ENCODE data around the gene FAM174C.

FAM174C gene

DNA sequence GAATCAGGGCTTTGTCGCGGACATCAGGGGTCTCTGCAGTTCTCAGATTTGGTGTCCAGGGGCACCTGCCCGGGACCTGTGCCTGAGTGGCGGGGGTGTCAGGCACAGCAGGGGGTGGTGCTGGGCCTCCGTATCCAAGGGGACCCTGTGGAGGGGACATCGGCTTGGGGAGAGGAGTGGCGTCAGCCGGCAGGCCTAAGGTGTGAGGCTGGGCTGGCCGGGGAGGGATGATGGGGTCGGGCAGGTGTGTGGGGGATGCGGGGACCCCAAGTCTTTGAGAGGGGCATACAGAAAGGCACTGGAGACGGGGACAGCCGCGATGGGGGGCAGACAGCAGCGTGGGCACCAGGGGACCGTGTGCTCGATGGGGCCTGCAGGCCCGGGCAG is 12.9 kb downstream of the FAM174C start:
- DNase-seq (ENCODE audit: low spot score in 2 of 2) (no peak), ATAC-seq (replicated peaks; ENCODE audit: extremely low read depth, poor library complexity, severe bottlenecking) (no peak)
- Mint-ChIP-seq H3K27me3 (peaks cover 38% of the 10 kb centered on the region), H3K4me3 (no peak overlapping the region), H3K36me3 (ENCODE audit: insufficient read depth) (peaks cover 1% of the 10 kb centered on the region), H3K27ac (ENCODE audit: low read depth) (no peak overlapping the region), H3K4me1 (peaks cover 5% of the 10 kb centered on the region), H3K9me3 (no peaks in the 10 kb centered on the region)

DNA sequence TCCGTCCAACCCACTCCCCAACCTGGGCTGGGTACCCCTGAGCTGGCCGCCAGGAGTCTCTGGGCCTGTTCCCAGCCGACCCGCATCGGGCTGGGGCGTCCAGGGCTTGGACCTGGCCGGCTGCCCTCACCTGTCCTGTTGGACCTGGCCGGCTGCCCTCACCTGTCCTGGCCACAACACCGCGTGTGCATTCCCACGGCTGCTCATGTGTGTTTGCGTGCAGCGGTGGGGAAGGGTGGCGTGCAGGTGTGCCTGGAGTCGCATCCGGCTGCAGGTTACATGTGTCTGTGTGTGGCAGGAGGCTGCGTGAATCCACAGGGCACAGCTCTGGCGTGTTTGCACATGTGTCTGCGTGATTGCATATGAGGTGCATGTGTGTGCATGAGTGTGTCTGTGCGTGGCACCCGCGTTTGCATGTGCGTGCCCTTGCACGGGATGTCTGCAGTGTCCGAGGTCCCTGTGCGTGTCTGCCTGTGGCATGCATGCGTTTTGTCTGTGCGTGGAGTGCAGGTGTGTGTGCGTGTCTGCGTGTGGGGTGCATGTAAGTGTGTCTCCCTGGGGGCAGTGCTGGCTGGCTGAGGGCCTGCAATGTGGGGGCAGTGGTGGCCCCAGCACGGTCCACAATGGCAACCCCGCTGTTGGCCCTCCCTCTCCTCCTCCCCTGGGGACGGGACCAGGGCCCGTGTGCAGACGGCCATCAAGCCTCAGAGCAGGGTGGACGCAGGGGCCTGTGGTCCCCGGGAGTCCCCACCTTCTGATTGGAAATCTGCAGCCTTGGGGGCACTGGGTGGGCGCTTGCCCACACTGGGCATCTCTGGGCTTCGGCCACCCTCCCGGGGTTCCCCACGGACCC is 13.7 kb downstream of the FAM174C start:
- DNase-seq (ENCODE audit: low spot score in 2 of 2) = no peak
- H3K27me3 Mint-ChIP-seq = peaks cover 35% of the 10 kb centered on the region
- H3K4me1 Mint-ChIP-seq = peaks cover 5% of the 10 kb centered on the region
- H3K27ac Mint-ChIP-seq (ENCODE audit: low read depth) = no peak overlapping the region
- H3K9me3 Mint-ChIP-seq = no peaks in the 10 kb centered on the region
- no peak for ATAC-seq (replicated peaks; ENCODE audit: extremely low read depth, poor library complexity, severe bottlenecking)
- H3K4me3 Mint-ChIP-seq = no peak overlapping the region
- peaks cover 1% of the 10 kb centered on the region for H3K36me3 Mint-ChIP-seq (ENCODE audit: insufficient read depth)

DNA sequence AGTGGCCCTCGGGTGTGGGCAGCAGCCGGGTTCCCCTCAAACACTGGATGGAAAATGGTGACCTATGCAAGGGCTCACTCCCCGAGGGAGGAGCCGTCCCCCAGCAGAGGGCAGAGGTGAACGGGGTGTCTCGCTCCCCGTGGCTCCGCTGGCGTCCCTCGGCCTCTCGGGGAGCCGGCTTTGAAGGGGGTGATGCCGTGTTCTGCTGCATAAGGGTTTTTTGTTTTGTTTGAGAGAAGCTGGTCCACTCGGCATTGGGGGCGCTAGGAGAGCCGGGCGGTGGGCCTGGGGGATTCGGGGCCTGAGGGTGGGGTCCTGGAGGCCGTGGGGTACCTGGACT is 14.3 kb downstream of the FAM174C start:
- peaks cover 34% of the 10 kb centered on the region for H3K27me3 Mint-ChIP-seq
- no peak for DNase-seq (ENCODE audit: low spot score in 2 of 2)
- H3K4me3 Mint-ChIP-seq = no peak overlapping the region
- peaks cover 1% of the 10 kb centered on the region for H3K36me3 Mint-ChIP-seq (ENCODE audit: insufficient read depth)
- no peaks in the 10 kb centered on the region for H3K9me3 Mint-ChIP-seq
- H3K4me1 Mint-ChIP-seq = peaks cover 5% of the 10 kb centered on the region
- H3K27ac Mint-ChIP-seq (ENCODE audit: low read depth) = no peak overlapping the region
- ATAC-seq (replicated peaks; ENCODE audit: extremely low read depth, poor library complexity, severe bottlenecking) = no peak

DNA sequence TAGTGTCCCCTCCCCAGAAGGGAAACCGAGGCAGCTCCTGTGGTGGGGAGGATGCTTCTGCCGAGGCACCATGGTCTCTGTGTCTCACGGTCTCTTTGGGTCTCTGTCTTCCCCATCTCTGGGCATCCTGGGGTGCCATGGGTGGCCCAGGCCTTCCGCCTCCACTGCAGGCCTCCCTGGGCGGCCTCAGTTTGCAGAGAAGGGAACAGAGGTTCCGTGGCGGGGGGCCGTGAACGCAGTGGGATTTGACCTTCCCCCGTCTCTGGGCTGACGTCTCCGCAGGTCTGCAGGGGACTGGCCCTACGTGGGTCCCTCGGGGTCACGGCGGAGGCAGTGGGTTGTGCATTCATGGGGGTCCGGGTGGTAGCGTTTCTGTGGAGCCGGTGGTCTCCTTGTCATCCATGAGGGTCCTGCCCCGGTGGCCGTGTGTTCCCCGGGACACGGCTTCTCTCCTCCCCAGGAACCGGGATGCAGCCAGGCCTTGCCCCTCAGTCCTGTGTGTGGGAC is 14.9 kb downstream of the FAM174C start:
- no peak overlapping the region for H3K27ac Mint-ChIP-seq (ENCODE audit: low read depth)
- peaks cover 31% of the 10 kb centered on the region for H3K27me3 Mint-ChIP-seq
- H3K9me3 Mint-ChIP-seq = no peaks in the 10 kb centered on the region

DNA sequence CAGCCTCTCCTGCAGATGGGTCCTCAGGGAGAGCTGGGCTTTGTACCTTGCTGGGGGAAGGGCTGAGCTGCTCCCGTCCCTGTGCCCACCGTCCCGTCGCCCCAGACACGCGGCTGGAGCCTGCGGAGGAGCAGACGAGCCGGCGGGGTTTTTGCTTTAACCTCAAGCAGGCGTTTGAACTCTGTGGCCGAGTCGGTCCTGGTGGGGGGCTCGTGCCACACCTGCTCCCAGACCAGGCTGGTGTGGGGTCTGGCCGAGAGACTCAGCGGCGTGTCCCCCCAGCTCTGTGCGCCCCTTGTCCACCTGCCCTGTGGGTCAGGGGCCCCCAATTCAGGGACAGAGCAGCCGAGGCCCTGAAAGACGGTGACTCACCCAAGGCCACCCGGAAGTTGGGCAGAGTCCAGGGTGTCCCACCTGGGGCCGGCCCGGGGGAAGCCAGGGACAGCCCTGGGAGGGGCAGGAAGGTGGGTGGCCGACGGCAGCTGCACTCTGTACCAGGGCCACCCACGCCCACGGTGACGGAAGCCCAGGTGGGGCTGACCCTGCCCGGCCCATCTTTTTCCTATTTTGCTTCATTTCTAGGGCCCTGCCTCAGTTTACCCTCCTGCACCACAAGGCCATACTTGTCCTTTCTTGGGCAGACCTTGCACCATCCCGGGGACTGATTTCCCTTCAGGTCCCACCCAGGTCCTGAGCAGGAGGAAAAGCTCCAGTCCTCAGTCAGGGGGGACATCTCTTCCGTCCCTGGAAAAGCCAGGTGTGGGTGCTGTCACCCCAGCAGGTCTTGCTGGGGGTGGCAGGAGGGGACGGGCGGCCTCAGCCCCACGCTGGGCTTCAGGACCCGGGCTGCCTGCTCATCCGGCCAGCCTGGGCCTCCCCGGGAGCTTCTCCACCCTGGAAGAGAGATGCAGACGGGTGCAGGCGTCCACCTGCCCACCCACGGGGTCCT is 15.6 kb downstream of the FAM174C start:
- DNase-seq (ENCODE audit: low spot score in 2 of 2) (no peak), ATAC-seq (replicated peaks; ENCODE audit: extremely low read depth, poor library complexity, severe bottlenecking) (no peak)
- Mint-ChIP-seq H3K36me3 (ENCODE audit: insufficient read depth) (peaks cover 1% of the 10 kb centered on the region), H3K9me3 (no peaks in the 10 kb centered on the region), H3K4me3 (no peak overlapping the region), H3K27me3 (peaks cover 31% of the 10 kb centered on the region), H3K4me1 (peaks cover 5% of the 10 kb centered on the region), H3K27ac (ENCODE audit: low read depth) (no peak overlapping the region)

More for the DNA sequence above, 14.9 kb downstream of the FAM174C start:
- H3K4me3 Mint-ChIP-seq = no peak overlapping the region
- DNase-seq (ENCODE audit: low spot score in 2 of 2) (no peak), ATAC-seq (replicated peaks; ENCODE audit: extremely low read depth, poor library complexity, severe bottlenecking) (no peak)
- H3K4me1 Mint-ChIP-seq = peaks cover 5% of the 10 kb centered on the region
- peaks cover 1% of the 10 kb centered on the region for H3K36me3 Mint-ChIP-seq (ENCODE audit: insufficient read depth)

DNA sequence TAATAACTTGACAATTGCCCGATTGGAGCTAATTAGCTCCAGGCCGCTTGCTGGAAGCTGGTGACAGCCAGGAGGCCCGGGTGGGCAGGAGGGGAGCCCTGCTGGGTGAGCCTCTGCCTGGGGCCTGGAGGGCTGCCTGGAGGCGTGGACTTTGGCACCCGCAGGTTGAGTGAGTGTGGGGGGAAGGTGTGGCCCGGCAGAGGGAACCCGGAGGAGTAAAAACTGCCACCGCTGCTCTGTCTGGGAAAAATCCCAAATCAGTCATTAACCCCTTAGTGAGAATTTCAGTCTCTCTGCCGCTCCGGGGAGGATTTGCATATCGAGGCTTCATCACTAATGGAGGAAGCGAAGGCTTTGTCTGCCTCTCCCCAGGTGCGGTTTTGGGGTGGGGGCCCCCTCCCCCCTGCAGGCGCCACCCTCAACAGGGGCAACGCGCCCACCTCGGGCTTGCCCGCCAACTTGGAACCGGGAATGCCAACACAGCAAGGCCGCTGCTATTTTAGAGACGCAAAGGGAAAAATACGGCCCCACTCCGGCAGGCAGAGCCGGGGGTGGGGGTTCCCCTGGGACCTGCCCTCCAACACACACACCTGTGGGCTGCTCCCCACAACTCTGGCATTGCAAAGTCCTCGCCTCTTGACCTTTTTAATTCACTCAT is 16.6 kb downstream of the FAM174C start:
- ATAC-seq (replicated peaks; ENCODE audit: extremely low read depth, poor library complexity, severe bottlenecking) (no peak), DNase-seq (ENCODE audit: low spot score in 2 of 2) (no peak)
- no peak overlapping the region for H3K4me3 Mint-ChIP-seq
- H3K27me3 Mint-ChIP-seq = peaks cover 22% of the 10 kb centered on the region
- no peak overlapping the region for H3K27ac Mint-ChIP-seq (ENCODE audit: low read depth)
- no peaks in the 10 kb centered on the region for H3K4me1 Mint-ChIP-seq
- H3K9me3 Mint-ChIP-seq = no peaks in the 10 kb centered on the region
- peaks cover 1% of the 10 kb centered on the region for H3K36me3 Mint-ChIP-seq (ENCODE audit: insufficient read depth)

DNA sequence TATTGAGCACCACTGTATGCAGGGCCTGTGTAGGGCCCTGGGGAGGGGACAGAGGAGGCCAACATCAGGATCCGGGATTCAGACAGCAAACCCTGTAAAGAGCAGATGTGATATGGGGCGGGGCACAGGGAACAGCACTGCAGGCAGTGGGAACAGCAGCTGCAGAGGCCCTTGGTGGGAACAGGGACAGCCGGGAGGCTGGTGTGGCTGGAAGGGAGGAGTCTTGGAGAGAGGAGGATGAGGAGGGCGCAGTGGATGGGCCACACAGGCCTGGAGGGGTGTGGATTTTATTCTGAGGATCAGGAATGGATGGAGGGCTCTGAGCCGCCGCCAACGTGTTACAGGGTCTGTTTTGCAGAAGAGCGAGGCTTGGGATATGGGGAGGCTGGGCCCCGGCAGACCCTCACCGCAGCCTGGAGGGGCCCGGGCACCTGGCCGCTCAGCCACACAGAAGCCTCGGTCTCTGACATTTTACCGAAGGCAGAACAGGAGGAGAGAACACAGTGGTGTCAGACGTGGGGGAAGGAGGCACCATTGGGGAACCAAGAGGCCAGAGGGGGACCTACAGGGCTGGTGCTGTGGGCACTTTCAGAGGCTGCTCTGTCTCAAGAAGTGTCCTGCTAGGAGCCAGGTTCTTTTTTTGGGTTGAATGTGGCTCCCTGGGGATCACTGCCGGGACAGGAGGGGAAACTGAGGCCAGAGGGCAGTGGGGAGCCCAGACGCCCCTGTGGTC is 17.3 kb downstream of the FAM174C start:
- Mint-ChIP-seq H3K27me3 (peaks cover 21% of the 10 kb centered on the region), H3K9me3 (no peaks in the 10 kb centered on the region), H3K4me1 (no peaks in the 10 kb centered on the region), H3K4me3 (no peak overlapping the region), H3K27ac (ENCODE audit: low read depth) (no peak overlapping the region), H3K36me3 (ENCODE audit: insufficient read depth) (peaks cover 1% of the 10 kb centered on the region)
- no peak for ATAC-seq (replicated peaks; ENCODE audit: extremely low read depth, poor library complexity, severe bottlenecking)
- no peak for DNase-seq (ENCODE audit: low spot score in 2 of 2)

DNA sequence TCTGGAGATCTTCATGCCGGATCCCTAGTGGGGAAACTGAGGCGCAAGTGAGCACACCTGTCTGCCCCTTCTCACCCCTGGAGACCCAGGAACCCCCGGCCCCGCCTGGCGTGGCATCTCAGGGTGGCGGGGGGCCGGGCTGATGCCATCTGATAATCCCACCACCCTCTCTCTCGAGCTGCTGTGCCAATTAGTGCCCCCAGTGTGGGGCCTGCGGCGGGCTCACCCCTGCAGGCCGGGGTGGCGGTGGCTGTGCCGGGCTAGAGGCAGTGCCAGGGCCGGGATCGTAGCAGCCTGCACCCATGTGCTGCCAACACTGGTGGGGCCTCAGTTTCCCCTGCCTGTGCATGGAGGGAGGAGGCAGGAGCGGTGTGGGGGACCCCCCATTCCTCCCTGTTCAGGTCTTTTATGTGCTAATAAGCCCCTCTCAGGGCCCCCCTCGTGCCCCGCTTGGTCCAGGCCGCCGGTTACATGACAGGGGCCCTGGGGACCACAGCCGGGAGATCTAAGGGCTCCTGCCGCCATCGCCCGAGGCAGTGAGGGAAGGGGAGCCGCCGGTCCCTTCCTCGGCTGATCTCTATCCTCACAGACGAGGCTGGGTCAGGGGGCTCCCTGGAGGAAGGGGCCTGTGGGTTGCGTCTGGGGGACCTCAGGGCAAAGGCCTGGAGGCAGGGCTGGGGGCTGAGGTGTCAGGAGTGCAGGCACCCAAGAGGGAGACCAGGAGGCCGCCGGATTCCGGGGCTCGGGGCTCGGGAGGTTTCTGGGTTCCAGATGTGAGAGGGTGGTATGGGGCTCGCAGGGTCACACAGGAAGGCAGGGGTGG is 18.7 kb downstream of the FAM174C start:
- DNase-seq (ENCODE audit: low spot score in 2 of 2) = no peak
- H3K27me3 Mint-ChIP-seq = peaks cover 21% of the 10 kb centered on the region
- H3K9me3 Mint-ChIP-seq = no peaks in the 10 kb centered on the region
- H3K4me1 Mint-ChIP-seq = no peaks in the 10 kb centered on the region
- no peak overlapping the region for H3K27ac Mint-ChIP-seq (ENCODE audit: low read depth)
- H3K36me3 Mint-ChIP-seq (ENCODE audit: insufficient read depth) = peaks cover 1% of the 10 kb centered on the region
- ATAC-seq (replicated peaks; ENCODE audit: extremely low read depth, poor library complexity, severe bottlenecking) = no peak
- H3K4me3 Mint-ChIP-seq = peak overlapping the region; percentile 11

DNA sequence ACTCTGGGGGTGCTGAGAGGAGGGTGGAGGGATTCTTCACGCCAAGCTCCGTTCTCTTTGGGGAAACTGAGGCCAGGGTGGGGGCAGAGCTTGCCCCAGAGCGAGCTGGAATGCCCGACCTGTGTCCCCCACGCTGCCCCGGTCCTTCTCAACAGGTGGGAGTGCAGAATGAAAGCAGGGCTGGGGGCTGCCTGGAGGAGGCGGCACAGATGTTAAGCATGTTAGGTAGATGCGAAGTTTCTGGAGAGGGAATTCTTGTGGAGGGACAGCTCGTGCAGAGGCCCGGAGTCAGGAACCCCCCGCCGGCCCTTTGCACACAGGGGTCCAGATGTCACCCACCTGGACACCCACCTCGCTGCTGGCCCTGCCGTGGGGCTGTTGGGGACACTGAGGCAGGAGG is 19.4 kb downstream of the FAM174C start:
- H3K27me3 Mint-ChIP-seq = peaks cover 21% of the 10 kb centered on the region
- H3K27ac Mint-ChIP-seq (ENCODE audit: low read depth) = no peak overlapping the region
- H3K4me3 Mint-ChIP-seq = peak overlapping the region; percentile 11
- no peaks in the 10 kb centered on the region for H3K4me1 Mint-ChIP-seq
- DNase-seq (ENCODE audit: low spot score in 2 of 2) = no peak
- H3K9me3 Mint-ChIP-seq = no peaks in the 10 kb centered on the region
- peaks cover 1% of the 10 kb centered on the region for H3K36me3 Mint-ChIP-seq (ENCODE audit: insufficient read depth)
- no peak for ATAC-seq (replicated peaks; ENCODE audit: extremely low read depth, poor library complexity, severe bottlenecking)

DNA sequence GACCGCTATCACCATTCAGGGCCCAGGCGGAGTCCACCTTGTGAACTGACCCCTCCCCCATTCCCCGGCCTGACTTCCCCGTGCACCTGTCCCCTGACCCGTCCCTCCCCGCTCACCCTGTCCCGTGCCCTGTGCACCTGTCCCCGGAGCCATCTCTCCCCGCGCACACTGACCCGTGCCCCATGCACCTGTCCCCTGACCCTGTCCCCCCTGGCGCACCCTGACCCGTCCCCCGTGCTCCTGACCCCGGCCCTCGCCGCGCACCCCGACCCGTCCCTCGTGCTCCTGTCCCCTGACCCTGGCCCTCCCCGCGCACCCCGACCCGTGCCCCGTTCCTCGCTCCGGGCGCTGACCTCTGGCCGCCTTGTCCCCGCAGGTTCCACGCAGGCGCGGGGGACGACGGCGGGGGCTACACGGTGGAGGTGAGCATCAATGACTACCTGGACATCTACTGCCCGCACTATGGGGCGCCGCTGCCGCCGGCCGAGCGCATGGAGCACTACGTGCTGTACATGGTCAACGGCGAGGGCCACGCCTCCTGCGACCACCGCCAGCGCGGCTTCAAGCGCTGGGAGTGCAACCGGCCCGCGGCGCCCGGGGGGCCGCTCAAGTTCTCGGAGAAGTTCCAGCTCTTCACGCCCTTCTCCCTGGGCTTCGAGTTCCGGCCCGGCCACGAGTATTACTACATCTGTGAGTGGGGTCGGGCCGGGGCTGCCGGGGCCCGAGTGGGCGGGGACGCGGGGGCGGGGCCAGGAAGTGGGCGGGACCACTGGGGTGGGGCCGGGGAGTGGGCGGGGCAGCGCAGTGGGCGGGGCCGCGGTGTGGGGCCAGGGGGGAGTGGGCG is 20.1 kb downstream of the FAM174C start:
- Mint-ChIP-seq H3K9me3 (no peaks in the 10 kb centered on the region), H3K27ac (ENCODE audit: low read depth) (no peak overlapping the region), H3K4me3 (no peak overlapping the region), H3K4me1 (no peaks in the 10 kb centered on the region), H3K27me3 (peaks cover 21% of the 10 kb centered on the region), H3K36me3 (ENCODE audit: insufficient read depth) (peaks cover 1% of the 10 kb centered on the region)
- peak; percentile 43 for ATAC-seq (replicated peaks; ENCODE audit: extremely low read depth, poor library complexity, severe bottlenecking)
- DNase-seq (ENCODE audit: low spot score in 2 of 2) = no peak

DNA sequence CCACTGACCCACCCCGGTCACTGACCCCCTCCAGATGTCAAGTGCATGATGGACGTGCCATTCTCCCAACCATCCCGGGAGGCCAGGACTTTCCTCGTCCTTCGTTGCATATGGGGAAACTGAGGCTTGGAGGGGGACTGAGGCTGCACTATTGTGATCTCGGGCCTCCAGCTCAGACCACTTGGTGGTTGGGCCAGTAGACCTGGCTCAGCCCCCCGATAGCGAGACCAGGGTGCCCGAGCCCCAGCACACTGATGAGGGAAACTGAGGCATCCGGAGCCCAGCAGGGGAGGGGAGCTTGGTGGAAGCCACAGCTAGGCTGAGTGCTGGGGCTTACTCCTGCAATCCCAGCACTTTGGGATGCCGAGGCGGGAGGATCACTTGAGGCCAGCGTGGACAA is 20.7 kb downstream of the FAM174C start:
- ATAC-seq (replicated peaks; ENCODE audit: extremely low read depth, poor library complexity, severe bottlenecking) = no peak
- no peak overlapping the region for H3K4me3 Mint-ChIP-seq
- no peak for DNase-seq (ENCODE audit: low spot score in 2 of 2)

More for the DNA sequence above, 20.7 kb downstream of the FAM174C start:
- Mint-ChIP-seq H3K27me3 (peaks cover 21% of the 10 kb centered on the region), H3K4me1 (no peaks in the 10 kb centered on the region), H3K36me3 (ENCODE audit: insufficient read depth) (peaks cover 1% of the 10 kb centered on the region), H3K9me3 (no peaks in the 10 kb centered on the region), H3K27ac (ENCODE audit: low read depth) (no peak overlapping the region)

Data from central memory CD8-positive, alpha-beta T cell (primary cell).